Heart left ventricle (tissue), 13 donors: Measurements from ENCODE around the gene FEM1B.

Experiments
- POLR2A ChIP-seq, 2 donors: fragments of 450-650 bp; IDR thresholded peaks; one replicate each; pipeline ENCODE4 v1.6.1; 2017; ENCODE audit warnings: antibody characterized with exemption in 2 of 2, mild to moderate bottlenecking in 2 of 2, moderate library complexity in 2 of 2
- TF ChIP-seq, protein P1 (sequence below), 12 donors: fragments of 200-600 bp; sonication (generic) in 4 of 12; IDR thresholded peaks; one replicate each; pipeline versions ENCODE4 v1.5.0 to v1.8.0; 2018 to 2022; ENCODE audit warnings: antibody characterized with exemption in 12 of 12, mild to moderate bottlenecking in 5 of 12
- donor health status: ischemic (EF 13 %, LVEDD 7.1; RV severe dilation, severe dysfunction).
- donor health status: DM: no; HTN: yes; CAD: no.
- donor health status: DM: no; HTN: no; CAD: no.
- donor health status: ischemic (EF 25% LVEDD 6.9; RV normal size, moderate dysfunction).
- donor health status: ischemic (EF 25% LVEDD 5.7; RV mildly dilated, moderate dysfunction).
- donor health status: ischemic (EF 35%, LVEDD 5.7; RV mildly dilated, moderate dysfunction).
- donor health status: nonischemic (EF 11% LVEDD 7.7; RV severe dilation, severe dysfunction).
- donor health status: DM: yes; HTN: yes; CAD: no.
- donor health status: PGD.
- donor health status: ischemic (EF 29% LVEDD 5.4; RV normal size, mild dysfunction).
- donor health status: nonischemic (EF 23%, LVEDD 6.1; RV moderate dilation, normal function).

DNA sequence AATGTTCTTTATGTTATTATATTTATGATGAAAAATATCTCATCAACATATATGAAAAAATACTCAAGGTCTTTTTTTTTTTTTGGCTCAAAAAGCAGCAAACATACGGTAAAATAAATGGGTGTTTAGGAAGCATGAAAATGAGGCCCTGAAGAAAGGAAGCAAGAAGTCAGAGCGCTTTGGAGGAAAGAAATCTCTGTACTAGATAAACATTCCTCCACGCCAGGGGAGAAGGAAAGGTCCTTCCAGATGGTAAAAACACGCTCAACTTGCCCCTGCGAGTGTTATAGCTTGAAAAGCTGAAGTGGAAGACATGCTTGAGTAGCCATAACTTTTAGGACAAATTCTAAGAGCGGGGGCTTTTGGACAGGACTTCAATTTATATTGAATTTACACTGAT is 52.9 kb downstream of the FEM1B start:
- TF ChIP-seq POLR2A (IDR thresholded peaks at IDR 0.05), result no peak
- TF ChIP-seq, protein P1, sequence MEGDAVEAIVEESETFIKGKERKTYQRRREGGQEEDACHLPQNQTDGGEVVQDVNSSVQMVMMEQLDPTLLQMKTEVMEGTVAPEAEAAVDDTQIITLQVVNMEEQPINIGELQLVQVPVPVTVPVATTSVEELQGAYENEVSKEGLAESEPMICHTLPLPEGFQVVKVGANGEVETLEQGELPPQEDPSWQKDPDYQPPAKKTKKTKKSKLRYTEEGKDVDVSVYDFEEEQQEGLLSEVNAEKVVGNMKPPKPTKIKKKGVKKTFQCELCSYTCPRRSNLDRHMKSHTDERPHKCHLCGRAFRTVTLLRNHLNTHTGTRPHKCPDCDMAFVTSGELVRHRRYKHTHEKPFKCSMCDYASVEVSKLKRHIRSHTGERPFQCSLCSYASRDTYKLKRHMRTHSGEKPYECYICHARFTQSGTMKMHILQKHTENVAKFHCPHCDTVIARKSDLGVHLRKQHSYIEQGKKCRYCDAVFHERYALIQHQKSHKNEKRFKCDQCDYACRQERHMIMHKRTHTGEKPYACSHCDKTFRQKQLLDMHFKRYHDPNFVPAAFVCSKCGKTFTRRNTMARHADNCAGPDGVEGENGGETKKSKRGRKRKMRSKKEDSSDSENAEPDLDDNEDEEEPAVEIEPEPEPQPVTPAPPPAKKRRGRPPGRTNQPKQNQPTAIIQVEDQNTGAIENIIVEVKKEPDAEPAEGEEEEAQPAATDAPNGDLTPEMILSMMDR (IDR thresholded peaks at IDR 0.05), result no peak
